ENCODE measurements around the gene IQCH. TPM values are rescaled to one million over a fixed set of nuclear protein-coding genes. Genes with fewer than 3 reads are reported as not detected.

Gene IQCH
- total and polyA plus RNA-seq, 5 experiments from 2014 or later = 0.20 to 0.96 (median 0.33) TPM; not detected in 1

- no peak for ATAC-seq
- no peaks in the 10 kb centered on the region for H3K27me3 Mint-ChIP-seq
- no peak for DNase-seq
- no peaks in the 10 kb centered on the region for H3K4me1 Mint-ChIP-seq
- H3K27ac Mint-ChIP-seq = no peak overlapping the region
- no peaks in the 10 kb centered on the region for H3K9me3 Mint-ChIP-seq
- H3K4me3 Mint-ChIP-seq = no peak overlapping the region
- no peaks in the 10 kb centered on the region for H3K36me3 Mint-ChIP-seq
- POLR2A ChIA-PET = no interaction called here
Measured at GRCh38 chr15:67399925-67400324, 145.3 kb downstream of the IQCH start.

DNA sequence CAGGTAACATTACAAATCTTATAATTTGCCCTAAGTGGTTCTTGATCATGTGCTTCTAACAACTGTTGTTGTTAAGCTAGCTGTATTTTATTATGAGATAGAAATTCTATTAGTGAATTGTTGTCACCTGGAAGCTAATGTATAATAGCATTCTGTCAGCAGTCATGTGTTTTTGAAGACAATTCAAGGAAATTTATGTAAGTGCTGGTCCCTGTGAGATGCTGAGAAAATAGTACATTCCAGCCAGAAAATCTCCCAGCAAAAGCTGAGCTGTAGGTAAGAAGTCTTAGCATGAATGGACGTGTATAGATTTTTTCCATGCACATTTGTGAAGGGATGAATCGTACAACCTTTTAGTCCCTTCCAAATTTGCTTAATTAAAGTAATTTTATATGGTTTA is 146.3 kb downstream of the IQCH start:
- H3K4me3 Mint-ChIP-seq = no peak overlapping the region
- DNase-seq (no peak), ATAC-seq (no peak)
- POLR2A ChIA-PET = no interaction called here
- no peaks in the 10 kb centered on the region for H3K36me3 Mint-ChIP-seq
- H3K27me3 Mint-ChIP-seq = no peaks in the 10 kb centered on the region
- H3K9me3 Mint-ChIP-seq = no peaks in the 10 kb centered on the region
- H3K27ac Mint-ChIP-seq = no peak overlapping the region
- H3K4me1 Mint-ChIP-seq = no peaks in the 10 kb centered on the region

- POLR2A ChIA-PET = no interaction called here
- Mint-ChIP-seq H3K27me3 (no peaks in the 10 kb centered on the region), H3K4me3 (no peak overlapping the region), H3K36me3 (no peaks in the 10 kb centered on the region), H3K4me1 (no peaks in the 10 kb centered on the region), H3K9me3 (no peaks in the 10 kb centered on the region), H3K27ac (no peak overlapping the region)
- no peak for DNase-seq
- no peak for ATAC-seq
Measured at GRCh38 chr15:67401336-67401735, 146.8 kb downstream of the IQCH start.

GRCh38 chr15:67403428-67404154 is 149.0 kb downstream of the IQCH start:
- H3K36me3 Mint-ChIP-seq = peaks cover 0 to 7% (median 0%) of the 10 kb centered on the region in 3 donors

GRCh38 chr15:67405208-67406191 is 150.9 kb downstream of the IQCH start:
- H3K27ac Mint-ChIP-seq = no peak overlapping the region
- no peaks in the 10 kb centered on the region for H3K4me1 Mint-ChIP-seq
- DNase-seq = no peak

More at GRCh38 chr15:67403428-67404154, 149.0 kb downstream of the IQCH start:
- DNase-seq (no peak), ATAC-seq (no peak)
- Mint-ChIP-seq H3K27me3 (no peaks in the 10 kb centered on the region), H3K27ac (no peak overlapping the region), H3K9me3 (no peaks in the 10 kb centered on the region), H3K4me3 (no peak overlapping the region), H3K4me1 (no peaks in the 10 kb centered on the region)
- POLR2A ChIA-PET = no interaction called here

DNA sequence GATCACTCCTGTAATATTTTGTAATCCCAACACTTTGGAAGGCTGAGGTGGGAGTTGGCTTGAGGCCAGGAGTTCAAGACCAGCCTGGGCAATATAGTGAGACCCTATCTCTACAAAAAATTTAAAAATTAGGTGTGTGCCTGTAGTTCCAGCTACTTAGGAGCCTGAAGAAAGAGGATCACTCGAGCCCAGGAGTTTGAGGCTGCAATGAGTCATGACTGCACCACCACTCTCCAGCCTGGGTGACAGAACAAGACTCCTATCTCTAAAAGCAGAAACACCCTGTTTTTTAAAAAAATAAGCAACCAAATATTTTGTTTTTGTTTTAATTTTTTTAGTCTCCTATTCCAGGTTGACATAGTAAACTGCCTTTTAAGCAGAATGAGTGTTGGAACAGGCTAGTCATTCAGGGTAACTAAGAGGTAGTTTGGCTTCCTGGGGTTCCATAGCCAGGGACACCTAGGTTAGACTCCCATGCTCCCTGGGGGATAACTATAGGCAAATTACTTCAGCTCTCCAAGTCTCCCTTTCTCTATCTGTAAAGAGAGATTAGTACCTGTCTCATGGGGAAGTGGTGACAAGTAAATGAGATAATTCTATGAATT is 151.8 kb downstream of the IQCH start:
- Mint-ChIP-seq H3K4me1 (no peaks in the 10 kb centered on the region), H3K36me3 (peaks cover under 1 to 7% (median 3%) of the 10 kb centered on the region in 3 donors), H3K27ac (no peak overlapping the region), H3K9me3 (no peaks in the 10 kb centered on the region), H3K27me3 (no peaks in the 10 kb centered on the region), H3K4me3 (no peak overlapping the region)
- no peak for ATAC-seq
- POLR2A ChIA-PET = no interaction called here
- DNase-seq = no peak

More at GRCh38 chr15:67405208-67406191, 150.9 kb downstream of the IQCH start:
- POLR2A ChIA-PET = no interaction called here
- H3K9me3 Mint-ChIP-seq = no peaks in the 10 kb centered on the region
- H3K36me3 Mint-ChIP-seq = peaks cover 0 to 7% (median 0%) of the 10 kb centered on the region in 3 donors
- ATAC-seq = no peak
- no peak overlapping the region for H3K4me3 Mint-ChIP-seq
- no peaks in the 10 kb centered on the region for H3K27me3 Mint-ChIP-seq

DNA sequence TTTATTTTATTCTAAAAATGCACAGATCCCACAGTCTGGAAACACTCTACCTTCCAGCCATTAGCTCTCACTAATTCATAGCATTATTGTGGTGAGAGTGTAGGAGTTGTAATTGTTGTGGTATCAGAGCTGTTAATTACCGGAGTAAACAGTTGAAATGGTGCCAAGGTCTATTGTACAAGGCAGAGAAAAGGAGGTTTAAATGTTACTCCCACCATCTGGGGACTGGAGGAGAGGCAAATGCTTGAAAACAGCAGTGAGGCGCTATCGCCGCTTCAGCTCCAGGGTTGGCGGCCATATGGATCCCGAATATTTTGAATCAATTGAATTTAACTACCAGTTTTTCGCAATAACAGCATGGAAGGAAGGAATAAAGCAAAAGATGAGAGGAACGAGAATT is 153.2 kb downstream of the IQCH start:
- no peak for DNase-seq
- no peaks in the 10 kb centered on the region for H3K4me1 Mint-ChIP-seq
- ATAC-seq = no peak
- no peaks in the 10 kb centered on the region for H3K27me3 Mint-ChIP-seq
- POLR2A ChIA-PET = no interaction called here
- H3K27ac Mint-ChIP-seq = peak overlapping the region in 1 of 10 donors; percentile 69
- no peaks in the 10 kb centered on the region for H3K9me3 Mint-ChIP-seq
- peaks cover 6 to 10% (median 6%) of the 10 kb centered on the region in 3 donors for H3K36me3 Mint-ChIP-seq
- no peak overlapping the region for H3K4me3 Mint-ChIP-seq

- DNase-seq (no peak), ATAC-seq (no peak)
- no peak overlapping the region for H3K27ac Mint-ChIP-seq
- H3K36me3 Mint-ChIP-seq = peaks cover 6 to 21% (median 6%) of the 10 kb centered on the region in 3 donors
- no peaks in the 10 kb centered on the region for H3K27me3 Mint-ChIP-seq
- H3K4me1 Mint-ChIP-seq = peaks cover 0 to 2% (median 0%) of the 10 kb centered on the region in 4 donors
- no peaks in the 10 kb centered on the region for H3K9me3 Mint-ChIP-seq
- H3K4me3 Mint-ChIP-seq = no peak overlapping the region
- POLR2A ChIA-PET = no interaction called here
Measured at GRCh38 chr15:67409175-67409574, 154.6 kb downstream of the IQCH start.

DNA sequence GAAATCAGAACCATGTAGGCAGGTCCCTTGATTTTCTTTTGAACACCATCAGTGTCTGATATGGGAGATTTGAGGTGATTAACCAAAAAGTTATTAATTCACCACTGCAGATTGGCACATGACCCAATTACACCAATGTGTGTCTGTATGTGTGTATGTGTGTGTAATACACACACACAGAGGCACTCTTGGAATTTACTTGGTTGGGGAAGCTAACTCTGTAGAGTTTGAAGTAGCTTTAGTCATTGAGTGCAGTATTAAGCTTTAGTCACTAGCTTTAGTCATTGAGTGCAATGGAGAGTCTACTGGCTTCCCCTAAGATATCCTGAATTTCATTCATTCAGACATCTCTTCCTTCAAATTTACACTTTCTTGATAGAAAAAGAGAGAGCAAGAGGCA is 156.9 kb downstream of the IQCH start:
- H3K4me1 Mint-ChIP-seq = peaks cover 0 to 2% (median 0%) of the 10 kb centered on the region in 4 donors
- no peak for ATAC-seq

DNA sequence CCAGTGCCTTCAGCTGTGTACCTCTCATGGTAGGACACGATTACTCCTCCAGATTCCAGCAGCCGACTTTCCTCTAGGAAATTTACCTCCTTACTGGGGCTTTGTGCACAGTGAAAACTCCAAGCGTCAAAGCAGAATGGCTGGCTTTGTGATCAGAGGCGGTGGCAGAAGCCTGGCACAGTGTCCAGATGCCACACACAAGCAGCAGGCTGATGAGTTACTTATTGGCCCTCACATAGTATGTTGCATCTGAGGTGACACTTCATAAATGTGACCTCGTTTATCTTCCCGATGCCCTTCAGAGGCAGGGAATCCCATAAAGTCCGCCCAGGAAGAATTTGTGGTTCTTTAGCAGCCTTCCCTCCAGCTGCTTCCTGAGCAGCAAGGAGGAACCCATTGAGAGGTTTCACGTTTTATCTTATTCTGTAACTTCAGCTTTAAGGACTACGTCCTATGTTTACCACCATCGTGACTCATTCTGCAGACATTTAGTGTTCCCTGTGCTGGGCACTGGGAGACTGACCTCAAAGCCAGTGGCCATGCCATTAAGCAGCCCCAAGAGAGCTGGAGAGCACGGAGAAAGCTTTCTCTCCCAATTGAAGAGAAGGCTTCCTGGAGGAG is 159.3 kb downstream of the IQCH start:
- POLR2A ChIA-PET = no interaction called here
- peaks cover 6 to 26% (median 18%) of the 10 kb centered on the region in 3 donors for H3K36me3 Mint-ChIP-seq
- no peaks in the 10 kb centered on the region for H3K9me3 Mint-ChIP-seq
- no peak for DNase-seq
- no peak overlapping the region for H3K4me3 Mint-ChIP-seq
- H3K27me3 Mint-ChIP-seq = no peaks in the 10 kb centered on the region
- ATAC-seq = no peak
- H3K4me1 Mint-ChIP-seq = peaks cover 0 to 2% (median 0%) of the 10 kb centered on the region in 4 donors
- peak overlapping the region in 1 of 10 donors; percentile 36 for H3K27ac Mint-ChIP-seq

More for the DNA sequence above, 156.9 kb downstream of the IQCH start:
- no peaks in the 10 kb centered on the region for H3K27me3 Mint-ChIP-seq
- peaks cover 6 to 31% (median 10%) of the 10 kb centered on the region in 3 donors for H3K36me3 Mint-ChIP-seq
- DNase-seq = no peak
- no peak overlapping the region for H3K4me3 Mint-ChIP-seq
- no peak overlapping the region for H3K27ac Mint-ChIP-seq
- POLR2A ChIA-PET = no interaction called here
- no peaks in the 10 kb centered on the region for H3K9me3 Mint-ChIP-seq

DNA sequence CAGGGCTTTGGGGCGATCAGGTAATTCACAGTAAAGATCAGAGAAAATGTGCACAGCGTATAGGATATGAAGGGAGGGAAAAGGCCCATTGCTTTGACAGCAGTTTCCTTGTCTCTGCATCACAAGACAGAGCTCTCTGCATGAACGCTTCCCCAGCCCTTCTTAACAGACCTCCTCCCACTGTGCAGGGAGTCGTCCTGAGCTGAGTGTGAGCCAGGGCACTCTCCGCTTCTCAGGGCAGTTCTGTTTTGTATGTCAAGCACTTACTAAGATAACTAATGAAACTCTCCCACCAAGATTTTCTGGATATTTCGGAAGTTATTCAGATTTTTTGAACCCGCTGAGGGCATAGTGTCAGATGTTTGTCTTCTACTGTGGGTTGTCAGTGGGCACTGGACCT is 160.6 kb downstream of the IQCH start:
- Mint-ChIP-seq H3K36me3 (peaks cover 6 to 28% (median 23%) of the 10 kb centered on the region in 3 donors), H3K9me3 (no peaks in the 10 kb centered on the region), H3K4me3 (no peak overlapping the region), H3K27ac (no peak overlapping the region), H3K4me1 (peaks cover 0 to 2% (median 0%) of the 10 kb centered on the region in 4 donors), H3K27me3 (no peaks in the 10 kb centered on the region)
- POLR2A ChIA-PET = no interaction called here
- DNase-seq = no peak
- no peak for ATAC-seq

DNA sequence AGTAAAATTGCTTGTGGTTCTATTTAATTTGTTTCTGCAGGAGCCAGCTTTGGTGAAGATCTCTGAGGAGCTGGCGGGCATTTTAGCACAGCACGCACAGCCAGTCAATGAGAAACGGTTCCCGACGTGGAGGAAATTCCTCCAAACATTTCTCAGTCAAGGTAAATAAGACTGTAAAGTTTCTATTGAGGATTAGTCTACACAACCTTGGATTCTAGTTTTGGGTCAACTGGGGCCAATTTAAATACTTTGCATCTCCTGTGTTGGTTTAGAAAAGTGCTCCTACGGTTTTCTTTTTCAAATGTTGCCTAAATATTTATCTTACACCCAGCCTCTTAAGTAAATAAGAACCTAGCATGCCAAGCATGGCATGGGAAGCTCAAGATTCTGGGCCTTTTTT is 162.3 kb downstream of the IQCH start:
- ATAC-seq (no peak), DNase-seq (no peak)
- Mint-ChIP-seq H3K27ac (no peak overlapping the region), H3K4me1 (peaks cover 0 to 2% (median 0%) of the 10 kb centered on the region in 4 donors), H3K4me3 (no peak overlapping the region), H3K9me3 (no peaks in the 10 kb centered on the region), H3K27me3 (no peaks in the 10 kb centered on the region), H3K36me3 (peaks cover 0 to 33% (median 18%) of the 10 kb centered on the region in 3 donors)
- POLR2A ChIA-PET = no interaction called here

Measured in naive thymus-derived CD8-positive, alpha-beta T cell (primary cell).